Neuronal stem cell (in vitro differentiated cells): ENCODE measurements around the gene MET.
"Not testable (repeated sequence)": the region's sequence is repeated elsewhere in the genome, so short reads cannot be mapped to it uniquely, and the experiment has no call there.

Source experiments
- DNase-seq: peaks from one replicate; pipeline ENCODE4 v3.0.0-alpha.2; 2013; ENCODE audit warnings: low spot score
- H2AFZ ChIP-seq: one replicate; pipeline ENCODE4 v1.6.1; 2013; ENCODE audit warnings: mild to moderate bottlenecking, low read length, inconsistent platforms
- H2AK5ac ChIP-seq: 2 replicates; pipeline ENCODE4 v1.6.1; 2013; ENCODE audit warnings: low read depth, mild to moderate bottlenecking, inconsistent platforms, low read length, moderate library complexity, mixed read lengths
- H2BK120ac ChIP-seq: 2 replicates; pipeline ENCODE4 v1.6.1; 2013; ENCODE audit warnings: low read depth, mild to moderate bottlenecking, inconsistent platforms, low read length, moderate library complexity, mixed read lengths
- H2BK12ac ChIP-seq: one replicate; pipeline ENCODE4 v1.6.1; 2013; ENCODE audit warnings: low read length, inconsistent platforms
- H2BK15ac ChIP-seq: 2 replicates; pipeline ENCODE4 v1.6.1; 2013; ENCODE audit warnings: mild to moderate bottlenecking, low read length, inconsistent platforms, mixed read lengths
- H2BK5ac ChIP-seq: one replicate; pipeline ENCODE4 v1.6.1; 2013; ENCODE audit warnings: inconsistent platforms, mild to moderate bottlenecking, low read length, moderate library complexity
- H3K14ac ChIP-seq: one replicate; pipeline ENCODE4 v1.6.1; 2013; ENCODE audit warnings: low read length, inconsistent platforms
- H3K18ac ChIP-seq: 2 replicates; pipeline ENCODE4 v1.6.1; 2013; ENCODE audit warnings: low read length, inconsistent platforms
- H3K23ac ChIP-seq: 2 replicates; pipeline ENCODE4 v1.6.1; 2013; ENCODE audit warnings: low read depth, mild to moderate bottlenecking, mixed read lengths, low read length, inconsistent platforms; ENCODE audit not compliant: poor library complexity
- H3K27ac ChIP-seq: replicated peaks from 3 replicates; pipeline ENCODE4 v1.5.1; 2013; ENCODE audit warnings: low read length, inconsistent platforms
- H3K27me3 ChIP-seq, 3 experiments: 2 replicates each; pipeline ENCODE4 v1.6.1; 2013; ENCODE audit warnings: low read length in 3 of 3, mild to moderate bottlenecking in 2 of 3, inconsistent platforms in 1 of 3, low read depth in 1 of 3, mixed read lengths in 1 of 3, moderate library complexity in 1 of 3; ENCODE audit not compliant: control insufficient read depth in 3 of 3, insufficient read depth in 3 of 3
- H3K36me3 ChIP-seq, 2 donors: replicated peaks in 1 of 2; 2 replicates each; pipeline ENCODE4 v1.6.1; 2013; ENCODE audit warnings: low read length in 2 of 2; ENCODE audit not compliant: control insufficient read depth in 2 of 2, insufficient read depth in 2 of 2
- H3K4ac ChIP-seq: 2 replicates; pipeline ENCODE4 v1.6.1; 2013; ENCODE audit warnings: inconsistent platforms, mild to moderate bottlenecking, low read length, moderate library complexity
- H3K4me1 ChIP-seq, 2 donors: 1 replicate in 1 of 2; 2 replicates in 1 of 2; pipeline ENCODE4 v1.6.1; 2013; ENCODE audit warnings: low read length in 2 of 2, low read depth in 1 of 2; ENCODE audit not compliant: control insufficient read depth in 2 of 2, insufficient read depth in 1 of 2
- H3K4me2 ChIP-seq: one replicate; pipeline ENCODE4 v1.6.1; 2013; ENCODE audit warnings: mild to moderate bottlenecking, low read length, inconsistent platforms; ENCODE audit not compliant: insufficient read depth, poor library complexity, severe bottlenecking
- H3K4me3 ChIP-seq, 2 donors: 2 replicates each; pipeline ENCODE4 v1.5.1; 2013; ENCODE audit warnings: low read length in 2 of 2, mild to moderate bottlenecking in 2 of 2, inconsistent platforms in 1 of 2, moderate library complexity in 1 of 2
- H3K79me1 ChIP-seq: one replicate; pipeline ENCODE4 v1.6.1; 2013; ENCODE audit warnings: low read depth, mild to moderate bottlenecking, inconsistent platforms, low read length, moderate library complexity
- H3K9ac ChIP-seq: one replicate; pipeline ENCODE4 v1.6.1; 2013; ENCODE audit warnings: mild to moderate bottlenecking, low read depth, low read length, inconsistent platforms; ENCODE audit not compliant: poor library complexity
- H3K9me3 ChIP-seq, 2 donors: replicated peaks in 1 of 2; 2 replicates each; pipeline versions ENCODE3 to v1.6.1; 2013; ENCODE audit warnings: low read length in 2 of 2, mild to moderate bottlenecking in 2 of 2, inconsistent platforms in 1 of 2, low read depth in 1 of 2, mixed read lengths in 1 of 2, moderate library complexity in 1 of 2; ENCODE audit not compliant: control insufficient read depth in 2 of 2, insufficient read depth in 1 of 2
- H4K8ac ChIP-seq: one replicate; pipeline ENCODE4 v1.6.1; 2013; ENCODE audit warnings: low read depth, mild to moderate bottlenecking, inconsistent platforms, low read length, moderate library complexity
- H4K91ac ChIP-seq: one replicate; pipeline ENCODE4 v1.6.1; 2013; ENCODE audit warnings: low read length, low read depth, mild to moderate bottlenecking, inconsistent platforms; ENCODE audit not compliant: poor library complexity
- WGBS, 2 donors: extraction: QIAGEN DNeasy Blood & Tissue Kit; methylation state at CpG; one replicate each; pipeline ENCODE4 v1.1.7; 2013; ENCODE audit warnings: missing lambda C conversion rate in 2 of 2, mixed read lengths in 1 of 2; ENCODE audit not compliant: insufficient read length in 2 of 2, insufficient replicate concordance in 1 of 2; ENCODE audit errors: extremely low coverage in 2 of 2; 5-methylcytosine and 5-hydroxymethylcytosine counted together

Gene MET

GRCh38 chr7:116746388-116746787 is 74.4 kb downstream of the MET start:
- not testable (repeated sequence) for H3K23ac ChIP-seq, H3K27me3 ChIP-seq, H3K4ac ChIP-seq, H3K4me2 ChIP-seq, H3K4me3 ChIP-seq, H3K9me3 ChIP-seq, H2AFZ ChIP-seq, H4K8ac ChIP-seq, H3K18ac ChIP-seq, H3K36me3 ChIP-seq, H2BK15ac ChIP-seq, H3K14ac ChIP-seq, H2AK5ac ChIP-seq, H3K79me1 ChIP-seq, H3K9ac ChIP-seq, H3K27ac ChIP-seq, H3K4me1 ChIP-seq, DNase-seq, H2BK5ac ChIP-seq, H2BK12ac ChIP-seq, H2BK120ac ChIP-seq, H4K91ac ChIP-seq
- WGBS, 2 donors = no CpG with 5 or more reads among the region's 5 CpGs

- H4K91ac ChIP-seq = not testable (repeated sequence)
These were observed 79.1 kb downstream of the MET start for GRCh38 chr7:116751070-116751469.

GRCh38 chr7:116752305-116753074 is 80.5 kb downstream of the MET start:
- Histone ChIP-seq H3K36me3 (no peaks in the 10 kb centered on the region), H2BK5ac (no peak overlapping the region), H3K79me1 (no peaks in the 10 kb centered on the region), H2BK120ac (no peak overlapping the region), H3K23ac (no peak overlapping the region), H3K4me2 (no peak overlapping the region), H2AFZ (peak overlapping the region; percentile 18), H3K4ac (no peak overlapping the region), H3K9ac (no peak overlapping the region), H3K27ac (no peak overlapping the region), H3K14ac (no peak overlapping the region), H3K4me3 (no peak overlapping the region), H4K8ac (no peak overlapping the region), H2AK5ac (no peak overlapping the region), H4K91ac (no peak overlapping the region), H2BK15ac (no peak overlapping the region), H3K9me3 (no peaks in the 10 kb centered on the region), H2BK12ac (no peak overlapping the region), H3K4me1 (no peaks in the 10 kb centered on the region), H3K18ac (no peak overlapping the region), H3K27me3 (no peaks in the 10 kb centered on the region)
- no peak for DNase-seq
- no CpG with 5 or more reads among the region's 9 CpGs for WGBS, 2 donors

More at GRCh38 chr7:116751070-116751469, 79.1 kb downstream of the MET start:
- H3K9me3 ChIP-seq, H3K23ac ChIP-seq, H2BK15ac ChIP-seq, H4K8ac ChIP-seq, H3K9ac ChIP-seq, H3K4me3 ChIP-seq, H3K79me1 ChIP-seq, H3K4ac ChIP-seq, H2AFZ ChIP-seq, H3K27me3 ChIP-seq, H2BK5ac ChIP-seq, H3K36me3 ChIP-seq, H2BK120ac ChIP-seq, H3K18ac ChIP-seq, H3K27ac ChIP-seq, DNase-seq, H3K4me1 ChIP-seq, H3K4me2 ChIP-seq, H3K14ac ChIP-seq, H2AK5ac ChIP-seq, H2BK12ac ChIP-seq: not testable (repeated sequence)
- no CpG with 5 or more reads among the region's 4 CpGs for WGBS, 2 donors

GRCh38 chr7:116753130-116753529 is 81.1 kb downstream of the MET start:
- Histone ChIP-seq H2BK120ac (no peak overlapping the region), H4K91ac (no peak overlapping the region), H2BK12ac (no peak overlapping the region), H3K4me3 (no peak overlapping the region), H2BK5ac (no peak overlapping the region), H3K4ac (no peak overlapping the region), H2AFZ (no peak overlapping the region), H3K4me2 (no peak overlapping the region), H2BK15ac (no peak overlapping the region), H3K79me1 (no peaks in the 10 kb centered on the region), H3K27me3 (no peaks in the 10 kb centered on the region), H3K14ac (no peak overlapping the region), H3K9ac (no peak overlapping the region), H4K8ac (no peak overlapping the region), H3K27ac (no peak overlapping the region), H3K18ac (no peak overlapping the region), H2AK5ac (no peak overlapping the region), H3K23ac (no peak overlapping the region), H3K4me1 (no peaks in the 10 kb centered on the region), H3K36me3 (no peaks in the 10 kb centered on the region), H3K9me3 (no peaks in the 10 kb centered on the region)
- no peak for DNase-seq
- WGBS, 2 donors = no CpG with 5 or more reads among the region's 2 CpGs
